HG03060 (cell line): ENCODE results near the gene FGGY.
"Not testable (repeated sequence)": the region's sequence is repeated elsewhere in the genome, so short reads cannot be mapped to it uniquely, and the experiment has no call there.

Experiments used
- ATAC-seq: cut with Tn5 transposase; IDR thresholded peaks from one replicate; pipeline ENCODE4 v1.9.1; 2021; ENCODE audit warnings: low read depth, moderate number of reproducible peaks; ENCODE audit not compliant: unreplicated experiment

FGGY gene

DNA sequence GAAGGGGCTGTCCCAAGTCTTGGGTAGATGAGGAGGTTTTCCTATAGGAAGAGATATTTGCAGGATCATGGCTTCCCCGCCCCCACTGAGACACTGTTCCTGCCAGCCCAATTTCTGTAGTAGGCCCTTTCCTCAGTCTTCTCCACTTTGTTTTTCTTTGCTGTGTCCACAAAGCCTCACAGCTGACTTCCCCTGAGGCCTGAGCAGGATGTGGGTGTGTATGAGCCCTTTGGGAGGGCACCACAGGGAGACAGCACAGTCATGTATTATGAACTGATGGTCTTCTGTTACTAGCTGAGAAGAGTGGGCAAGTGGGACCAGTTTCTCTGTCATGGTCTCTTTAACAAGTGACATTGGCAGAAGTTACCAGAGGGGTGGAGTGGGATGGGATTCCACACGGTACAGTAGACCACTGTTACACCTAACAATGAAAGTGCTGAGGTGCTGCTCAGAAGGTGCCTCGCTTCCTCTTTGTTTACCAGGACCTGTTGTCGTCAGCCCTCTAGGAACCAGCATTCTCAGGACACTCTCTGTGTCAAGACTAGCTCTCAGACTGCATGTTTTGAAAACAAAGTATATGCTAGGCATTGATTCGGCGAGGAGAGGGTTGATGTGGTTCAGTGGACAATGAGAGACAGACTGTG is 264.0 kb downstream of the FGGY start:
- ATAC-seq, result no peak

DNA sequence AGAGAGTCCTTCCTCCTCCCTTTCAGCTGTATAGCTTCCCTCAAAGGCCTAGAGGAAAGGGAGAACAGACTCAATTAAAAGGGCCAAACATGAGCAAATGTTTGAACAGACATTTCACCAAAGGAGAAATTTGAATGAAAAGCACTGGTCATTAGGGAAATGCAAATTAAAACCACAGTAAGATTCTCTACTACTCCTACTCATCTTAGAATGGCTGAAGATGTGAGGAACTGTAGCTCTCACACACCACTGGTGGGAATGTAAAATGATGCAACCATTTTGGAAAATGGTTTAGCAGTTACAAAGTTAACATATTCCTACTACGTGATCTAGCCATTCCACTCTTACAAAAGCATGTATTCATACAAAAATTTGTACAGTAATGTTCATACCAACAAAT is 264.9 kb downstream of the FGGY start:
- no peak for ATAC-seq

DNA sequence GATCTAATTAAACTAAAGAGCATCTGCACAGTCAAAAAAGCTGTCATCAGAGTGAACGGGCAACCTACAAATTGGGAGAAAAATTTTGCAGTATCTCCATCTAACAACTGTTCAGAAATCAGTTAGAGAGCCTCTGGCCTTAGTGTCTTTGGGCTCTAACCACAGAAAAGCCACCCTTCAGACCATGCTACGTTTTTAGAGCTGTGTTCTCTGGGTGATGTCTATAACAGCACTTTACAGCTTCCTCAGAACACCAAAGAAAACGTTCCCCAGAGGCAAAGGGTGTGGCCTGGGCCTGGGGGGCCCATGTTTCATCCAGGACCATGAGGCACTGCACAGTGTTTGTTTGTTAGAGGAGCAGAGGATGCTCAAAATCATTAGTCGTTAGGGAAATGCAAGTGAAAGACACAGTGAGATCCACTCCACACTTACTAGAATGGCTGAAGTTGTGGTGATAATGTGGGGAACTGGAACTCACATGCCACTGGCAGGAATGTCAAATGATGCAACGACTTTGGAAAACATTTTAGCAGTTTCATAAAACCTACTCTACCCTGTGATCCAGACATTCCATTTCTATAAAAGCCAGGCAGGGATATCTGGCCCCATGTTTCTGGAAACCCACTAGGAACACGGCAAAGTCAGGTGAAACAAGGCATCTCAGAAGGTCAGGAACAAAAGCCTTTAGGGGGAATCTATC is 267.4 kb downstream of the FGGY start:
- no peak for ATAC-seq

DNA sequence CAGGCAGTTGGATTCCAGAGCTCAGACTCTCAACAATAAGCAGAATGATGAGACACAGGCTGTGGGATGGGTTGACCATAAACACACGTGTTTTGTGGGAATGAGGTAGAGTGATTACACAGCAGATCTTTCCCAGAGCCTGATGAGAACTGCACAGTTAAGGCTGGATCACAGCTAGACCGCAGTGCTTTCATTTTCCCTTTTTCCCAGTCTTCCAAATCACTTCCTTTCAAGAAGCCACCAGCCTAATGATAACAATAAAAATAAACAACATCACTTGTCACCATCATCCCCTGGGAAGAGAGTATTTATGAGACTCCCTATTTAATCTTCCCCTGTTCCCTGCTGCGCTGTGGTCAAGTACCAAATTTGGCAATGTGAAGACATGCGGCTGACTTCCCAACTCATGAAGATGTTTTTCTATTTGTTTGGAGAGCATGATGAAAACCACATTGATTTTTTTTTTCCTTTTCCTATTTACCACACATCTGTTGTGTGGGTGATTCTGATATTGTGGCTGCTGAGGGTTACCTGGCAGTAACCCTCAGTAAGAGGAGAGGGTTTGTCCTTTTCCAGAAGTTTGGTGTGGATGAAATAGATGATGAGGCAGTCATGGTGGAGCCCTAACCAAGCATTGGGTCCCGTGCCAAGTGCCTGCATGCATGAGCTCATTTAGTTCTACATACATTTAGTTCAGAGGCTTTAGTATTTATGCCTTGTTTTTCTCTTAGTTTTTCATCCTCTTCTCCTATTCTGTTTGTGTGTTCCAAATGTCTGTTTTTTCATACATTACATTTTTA is 268.9 kb downstream of the FGGY start:
- ATAC-seq, result no peak

DNA sequence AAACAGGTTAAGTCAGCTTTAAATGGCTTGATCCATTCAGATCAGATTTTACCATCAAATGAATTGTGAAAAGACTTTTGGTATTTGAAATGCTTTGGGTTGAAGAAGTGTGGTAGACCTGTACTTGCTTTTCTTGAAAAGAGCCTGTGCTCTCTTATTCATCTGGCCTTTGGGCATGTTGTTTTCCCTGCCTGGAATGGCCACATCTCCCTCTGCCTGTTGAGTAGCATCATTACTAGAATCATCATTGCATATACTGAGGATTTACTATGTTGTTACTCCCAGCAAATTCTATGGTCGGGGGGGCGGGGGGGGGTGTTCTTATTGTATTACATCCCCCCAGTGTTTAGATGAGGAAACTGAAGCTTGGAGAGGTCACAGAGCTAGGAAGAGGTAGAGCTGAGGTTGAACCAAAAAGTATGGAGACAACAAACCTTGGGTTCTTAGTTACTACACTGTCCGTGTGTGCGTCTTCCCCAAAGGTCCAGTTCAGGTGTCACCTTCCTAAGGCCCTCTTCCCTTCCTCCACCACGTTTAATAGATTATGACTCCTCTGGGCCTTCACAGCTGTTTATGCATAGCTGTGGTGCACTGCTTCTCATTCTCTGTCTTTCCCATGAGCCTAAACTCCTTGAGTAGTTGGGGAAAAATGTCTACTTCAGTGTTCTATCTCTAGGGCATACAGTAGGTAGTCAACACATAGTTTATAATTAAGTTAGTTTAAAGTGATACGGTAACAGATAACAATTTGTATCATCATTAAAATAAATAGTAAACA is 271.5 kb downstream of the FGGY start:
- no peak for ATAC-seq

DNA sequence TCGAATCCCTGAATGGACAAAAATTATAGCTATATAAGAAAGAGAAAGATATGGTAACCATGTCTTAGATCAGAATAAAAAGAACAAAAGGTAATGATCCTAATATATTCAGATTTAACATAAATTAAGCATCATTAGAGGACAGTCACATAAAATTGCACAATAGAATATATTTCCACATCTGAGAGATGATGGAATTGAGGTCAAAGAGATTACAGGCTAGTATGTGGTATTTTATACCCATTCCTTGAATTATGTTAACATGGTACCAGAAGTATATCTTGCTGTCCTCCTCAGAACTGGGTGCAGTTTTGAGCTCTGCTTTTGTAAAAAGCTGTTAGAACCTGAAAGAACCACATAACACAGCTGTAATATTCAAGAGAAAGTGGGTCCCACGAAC is 272.3 kb downstream of the FGGY start:
- no peak for ATAC-seq

DNA sequence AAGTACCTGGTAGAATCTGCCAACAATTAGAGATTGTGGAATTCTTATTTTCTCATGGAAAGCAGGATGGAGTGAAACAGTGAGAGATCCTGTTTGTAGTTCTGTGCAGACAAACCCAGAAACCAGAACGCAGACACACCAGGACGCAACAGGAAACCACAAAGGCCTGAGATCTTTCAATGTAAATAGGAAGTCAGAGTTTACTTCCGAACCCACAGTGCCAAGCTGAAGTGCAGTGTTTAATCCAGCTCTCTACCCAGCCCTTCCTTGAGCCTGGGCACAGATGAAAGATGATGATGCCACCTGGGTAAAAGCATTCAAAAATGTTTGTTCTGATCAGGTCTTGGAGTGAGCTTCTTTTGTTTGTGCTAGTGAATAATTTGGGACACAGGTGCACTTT is 273.6 kb downstream of the FGGY start:
- peak; percentile 52 for ATAC-seq

DNA sequence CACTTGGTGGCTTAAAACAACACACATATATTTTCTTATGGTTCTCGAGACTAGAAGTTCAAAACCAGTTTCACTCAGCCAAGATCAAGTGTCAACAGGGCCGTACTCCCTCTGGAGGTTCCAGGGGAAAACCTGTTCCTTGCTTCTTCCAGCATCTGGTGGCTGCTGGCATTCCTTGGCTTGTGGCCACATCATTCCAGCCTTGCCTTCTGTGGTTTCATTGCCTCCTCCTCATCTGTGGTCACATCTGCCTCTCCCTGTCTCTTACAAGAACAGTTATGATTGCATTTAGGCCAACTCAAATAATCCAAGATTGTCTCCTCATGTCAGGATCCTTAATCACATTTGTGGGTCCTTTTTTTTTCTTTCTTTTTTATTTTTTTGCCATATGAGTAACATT is 277.2 kb downstream of the FGGY start:
- no peak for ATAC-seq

DNA sequence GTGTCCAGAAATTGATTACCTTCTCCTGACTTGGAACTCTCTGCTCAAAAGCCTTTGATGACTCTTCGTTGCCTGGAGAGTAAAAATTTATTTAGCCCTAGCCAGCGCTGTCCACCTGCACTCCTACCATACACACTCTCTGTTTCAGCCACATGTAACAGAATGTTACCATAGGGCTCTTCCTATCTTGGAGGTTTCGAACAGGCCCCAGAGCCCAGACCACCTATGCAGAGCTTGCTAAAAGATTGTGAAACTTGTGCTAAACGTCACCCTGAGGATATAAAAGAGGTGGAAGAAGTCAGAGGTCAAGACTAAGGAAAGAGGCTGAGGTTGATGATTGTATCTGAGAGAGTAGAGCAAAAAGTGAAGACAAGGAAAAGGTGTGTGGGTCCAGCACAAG is 280.9 kb downstream of the FGGY start:
- ATAC-seq, result no peak

DNA sequence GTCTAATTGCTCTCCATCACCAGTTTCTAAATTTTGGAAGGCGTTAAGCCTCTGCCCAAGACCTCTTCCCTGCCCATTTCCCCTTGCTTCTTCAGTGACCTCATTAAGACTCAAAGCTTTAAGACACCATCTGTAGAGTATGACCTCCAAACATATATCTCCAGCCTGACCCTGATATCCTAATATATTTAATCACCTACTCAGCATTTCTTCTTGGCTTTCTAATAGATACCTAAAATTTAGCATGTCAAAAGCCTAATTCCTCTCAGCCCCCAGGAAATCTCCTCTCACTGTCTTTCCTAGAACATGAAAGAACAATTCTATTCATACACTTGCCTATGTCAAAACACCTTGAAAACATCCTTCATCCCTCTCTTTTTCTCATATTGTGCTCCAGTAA is 282.3 kb downstream of the FGGY start:
- ATAC-seq, result no peak

DNA sequence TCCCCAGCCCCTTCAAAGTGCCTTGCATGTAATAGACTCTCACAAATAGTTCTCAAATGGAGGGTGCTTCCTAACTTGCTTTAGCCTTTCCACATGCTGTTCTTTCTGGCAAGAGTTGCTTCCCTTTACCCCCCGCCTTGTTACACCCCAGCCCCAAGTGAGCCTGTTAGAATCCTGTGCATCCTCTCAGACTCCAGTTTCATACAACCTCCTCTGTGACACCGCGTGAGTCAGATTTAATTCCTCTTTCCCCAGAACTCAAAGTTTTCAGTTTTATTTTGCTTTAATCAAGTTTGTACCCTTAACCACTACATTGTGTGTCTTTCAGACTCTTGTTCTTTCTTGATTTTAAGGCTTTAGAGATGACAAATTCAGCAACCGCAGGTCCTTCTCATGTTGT is 283.4 kb downstream of the FGGY start:
- no peak for ATAC-seq

DNA sequence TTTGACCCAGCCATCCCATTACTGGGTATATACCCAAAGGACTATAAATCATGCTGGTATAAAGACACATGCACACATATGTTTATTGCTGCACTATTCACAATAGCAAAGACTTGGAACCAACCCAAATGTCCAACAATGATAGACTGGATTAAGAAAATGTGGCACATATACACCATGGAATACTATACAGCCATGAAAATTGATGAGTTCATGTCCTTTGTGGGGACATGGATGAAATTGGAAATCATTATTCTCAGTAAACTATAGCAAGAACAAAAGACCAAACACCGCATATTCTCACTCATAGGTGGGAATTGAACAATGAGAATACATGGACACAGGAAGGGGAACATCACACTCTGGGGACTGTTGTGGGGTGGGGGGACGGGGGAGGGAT is 295.5 kb downstream of the FGGY start:
- not testable (repeated sequence) for ATAC-seq

DNA sequence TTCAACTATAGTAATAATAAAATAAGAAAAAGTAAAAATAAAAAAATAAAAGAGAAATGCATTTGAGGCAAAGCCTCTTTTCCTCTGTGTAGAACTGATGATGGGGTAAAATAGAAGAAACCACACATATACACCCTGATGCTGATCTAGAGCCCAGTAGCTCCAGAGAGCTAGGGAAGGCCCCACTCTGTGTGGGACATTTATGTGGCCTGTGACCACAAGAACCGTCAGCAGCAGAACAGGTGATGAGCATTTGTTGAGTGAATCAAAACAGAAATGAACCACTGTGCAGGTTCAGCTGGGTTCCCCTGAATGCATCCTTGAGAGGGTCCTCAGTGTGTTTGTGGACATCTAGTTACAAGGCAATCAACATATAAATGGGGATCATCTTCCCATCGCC is 296.0 kb downstream of the FGGY start:
- ATAC-seq, result no peak

DNA sequence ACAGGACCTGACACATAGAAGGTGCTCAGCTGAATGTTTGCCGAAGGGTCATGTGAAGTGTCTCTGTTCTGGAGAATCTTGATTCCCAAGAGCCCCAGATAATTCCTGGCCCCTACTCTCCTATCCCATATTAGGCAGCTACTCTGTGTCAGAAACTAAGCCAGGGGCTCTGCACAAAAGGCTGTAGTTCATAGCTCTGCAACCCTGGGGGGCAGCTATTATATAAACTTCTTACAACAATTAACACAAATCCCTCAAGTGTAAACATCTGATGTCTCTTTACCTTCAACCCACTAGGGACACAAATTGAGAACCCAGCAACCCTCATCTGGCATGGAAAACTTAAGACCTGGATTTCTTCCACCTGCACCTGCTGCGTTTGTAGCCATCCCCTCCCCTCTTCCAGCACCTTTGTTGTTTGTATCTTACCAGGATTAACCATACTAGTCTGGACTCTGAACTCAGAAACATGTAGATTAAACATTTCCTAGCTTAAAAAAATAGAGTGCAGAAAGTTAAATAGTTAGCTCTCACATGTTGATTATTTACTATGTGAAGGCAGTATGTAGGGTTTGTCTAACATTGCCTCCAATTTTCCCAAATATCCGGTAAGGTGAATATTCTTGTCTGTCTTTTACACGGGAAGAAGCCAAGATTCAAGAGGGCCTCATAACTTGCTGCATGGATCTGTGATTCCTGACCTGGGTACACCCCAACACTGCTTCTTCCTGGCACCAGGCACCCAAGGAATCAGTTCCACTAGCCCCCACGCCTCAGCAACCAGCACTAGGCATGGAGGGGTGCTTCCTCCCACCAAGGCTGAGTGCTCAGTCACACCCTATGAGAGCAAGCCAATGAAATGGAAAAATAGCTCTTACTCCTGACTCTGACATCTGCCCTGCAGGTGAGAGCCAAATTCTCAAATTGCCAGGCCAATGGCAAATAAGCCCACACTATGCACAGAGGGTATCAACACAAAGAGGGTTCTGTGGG is 297.2 kb downstream of the FGGY start:
- ATAC-seq, result no peak

DNA sequence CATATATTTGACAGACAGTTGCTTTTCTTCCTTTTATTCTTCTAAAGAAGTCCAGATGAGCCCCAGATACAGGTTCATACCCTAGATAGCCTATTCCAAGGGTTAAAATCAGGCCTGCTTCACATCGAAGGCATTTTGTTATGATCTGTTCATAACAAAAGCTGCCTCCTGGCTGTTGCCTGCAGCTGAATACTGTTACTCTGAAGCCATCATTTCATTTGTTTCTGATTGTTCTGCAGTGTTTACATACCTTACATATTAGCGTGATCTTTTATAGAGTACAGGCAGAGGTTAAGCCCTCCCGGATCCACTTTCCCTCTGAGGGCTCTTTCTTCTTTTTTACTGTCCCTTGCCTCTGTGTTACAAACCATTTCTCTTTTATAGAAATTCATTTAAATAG is 298.9 kb downstream of the FGGY start:
- no peak for ATAC-seq

DNA sequence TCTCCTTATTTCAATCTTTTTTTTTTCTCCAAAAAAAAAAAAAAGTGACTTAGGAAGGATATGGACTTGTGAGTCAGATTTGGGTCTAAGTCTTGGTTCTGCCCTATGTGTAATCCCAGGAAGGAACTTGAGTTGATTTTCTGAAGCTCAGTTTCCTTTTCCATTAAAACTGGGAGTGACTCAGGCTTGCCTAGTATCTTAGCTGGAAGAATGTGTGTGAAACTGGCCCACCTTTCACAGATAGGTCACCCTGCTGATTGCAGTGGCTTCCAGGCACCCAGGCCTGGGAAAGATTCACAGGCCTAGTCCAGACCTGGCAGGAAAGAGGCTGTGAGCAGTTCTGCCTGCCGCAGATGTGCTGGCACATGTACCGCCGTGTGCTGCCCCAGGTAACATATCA is 299.5 kb downstream of the FGGY start:
- no peak for ATAC-seq

DNA sequence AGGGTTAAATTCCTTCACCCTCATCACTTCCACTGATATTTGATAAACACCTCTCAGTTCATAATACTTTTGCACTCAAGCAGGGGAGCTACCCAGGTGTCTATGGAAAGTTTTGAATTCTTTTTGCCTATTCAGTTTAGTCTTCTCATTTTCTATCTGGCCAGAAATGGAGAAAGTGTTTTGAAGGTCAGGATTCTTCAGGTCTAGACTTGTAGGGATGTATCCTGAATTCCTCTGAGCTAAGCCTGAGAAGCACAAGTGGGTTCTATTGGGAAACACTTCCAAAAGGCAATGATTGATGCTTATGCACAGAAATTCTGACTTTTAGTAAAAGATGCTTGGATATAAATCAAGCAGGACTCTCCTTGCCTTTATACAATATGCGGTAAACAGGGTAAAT is 300.1 kb downstream of the FGGY start:
- ATAC-seq, result no peak

DNA sequence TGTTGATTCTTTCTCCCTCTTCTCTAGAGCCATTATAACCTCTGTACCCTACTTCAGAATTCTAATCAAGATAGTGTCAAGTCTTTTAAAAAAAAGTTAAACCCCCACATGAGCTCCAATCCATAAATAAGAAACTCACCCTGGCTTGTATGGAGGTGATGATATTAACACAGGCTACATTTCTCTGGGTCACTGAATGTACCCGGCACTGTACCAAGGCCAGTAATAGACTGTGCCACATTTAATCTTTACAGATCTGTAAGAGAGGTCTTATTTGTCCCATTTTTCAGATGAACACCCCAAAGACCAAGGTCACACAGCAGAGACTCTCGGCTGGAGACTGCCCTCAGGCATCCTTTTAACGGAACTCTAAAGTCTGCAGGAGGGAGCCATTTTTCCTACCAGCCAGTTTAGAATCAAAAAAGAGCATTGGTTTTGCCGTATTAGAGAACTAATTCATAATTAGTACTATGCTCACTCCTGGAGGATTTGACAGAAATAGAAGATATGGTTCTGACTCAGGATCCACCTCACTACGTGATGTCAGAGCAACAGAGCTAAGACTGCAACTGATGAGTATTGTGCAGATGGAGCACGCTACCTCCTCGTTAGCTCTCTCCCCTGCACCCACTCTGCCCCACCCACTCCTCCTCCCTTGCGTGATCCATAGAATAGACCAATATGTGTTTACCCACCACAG is 300.7 kb downstream of the FGGY start:
- ATAC-seq, result no peak

DNA sequence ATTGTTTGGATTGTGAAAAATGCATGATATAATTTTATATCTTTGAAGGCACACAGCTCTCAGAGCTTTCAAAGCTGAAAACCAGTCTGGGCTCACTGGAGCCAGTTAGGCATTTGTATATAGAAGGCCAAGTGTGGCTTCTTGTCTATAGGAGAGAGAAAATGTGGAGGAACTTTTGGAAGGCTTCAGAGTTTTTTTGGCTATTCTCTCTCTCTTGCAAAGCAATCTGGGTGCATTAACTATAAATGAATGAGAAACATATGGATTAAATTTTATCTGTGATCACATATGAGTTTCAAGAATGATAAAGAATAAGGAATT is 301.2 kb downstream of the FGGY start:
- no peak for ATAC-seq
